ENCODE data around the gene KRTAP9-9.

- TF ChIP-seq CTCF (IDR thresholded peaks at IDR 0.05; ENCODE audit: low read depth, low read length) = no peak
- TF ChIP-seq MYC (IDR thresholded peaks at IDR 0.05; ENCODE audit: low read depth, low read length) = no peak
- TF ChIP-seq POLR2A (IDR thresholded peaks at IDR 0.05; ENCODE audit: extremely low read depth, insufficient read length) = no peak
Observed at GRCh38 chr17:41258406-41258805, 3.2 kb downstream of the KRTAP9-9 start.

Data from NB4 (cell line).